Prostate gland (tissue), 2 donors: ENCODE measurements around the gene TIGD3. TPM values are rescaled to one million over a fixed set of nuclear protein-coding genes. Genes with fewer than 3 reads are reported as not detected.

Source experiments
- DNase-seq: peaks from one replicate; pipeline ENCODE4 v3.0.0-alpha.2; 2019; ENCODE audit warnings: low spot score
- H3K27ac ChIP-seq, 2 donors: fragments of 200-600 bp; sonication (generic); 2 replicates each; pipeline ENCODE4 v1.5.1; 2017 to 2019
- H3K27me3 ChIP-seq: fragments of 200-600 bp; sonication (generic); replicated peaks from 2 replicates; pipeline ENCODE4 v1.5.1; 2019; ENCODE audit not compliant: insufficient read depth
- H3K36me3 ChIP-seq, 2 donors: fragments of 200-600 bp; sonication (generic); 1 replicate in 1 of 2; 2 replicates in 1 of 2; pipeline versions ENCODE4 v1.5.1 to v1.8.1; 2017 to 2019
- H3K4me1 ChIP-seq: fragments of 200-600 bp; sonication (generic); replicated peaks from 2 replicates; pipeline ENCODE4 v1.5.1; 2019
- H3K4me3 ChIP-seq, 2 donors: fragments of 200-600 bp; sonication (generic); 2 replicates each; pipeline ENCODE4 v1.5.1; 2017 to 2019
- H3K9me3 ChIP-seq: fragments of 200-600 bp; sonication (generic); 2 replicates; pipeline ENCODE4 v1.5.1; 2017
- CTCF ChIP-seq, 4 experiments: fragments of 200-600 bp in 2 of 4; fragments of 450-650 bp in 2 of 4; sonication (generic) in 2 of 4; IDR thresholded peaks; 1 replicate in 3 of 4; 2 replicates in 1 of 4; pipeline ENCODE4 v1.5.1; 2016 to 2019; ENCODE audit warnings: antibody characterized with exemption in 4 of 4, mild to moderate bottlenecking in 2 of 4, moderate library complexity in 2 of 4
- POLR2A ChIP-seq: fragments of 450-650 bp; IDR thresholded peaks from one replicate; pipeline ENCODE4 v1.6.1; 2016; ENCODE audit warnings: antibody characterized with exemption, mild to moderate bottlenecking
- POLR2AphosphoS5 ChIP-seq: sonication (generic); formaldehyde crosslinking; IDR thresholded peaks from one replicate; pipeline ENCODE4 v1.6.1; 2017; ENCODE audit warnings: antibody characterized with exemption
- WGBS: methylation state at CpG from one replicate; pipeline ENCODE4 v1.1.5; 2018; 5-methylcytosine and 5-hydroxymethylcytosine counted together
- intact Hi-C: fragments of 100-400 bp; cut with DNase I; formaldehyde crosslinking; loops from one replicate; pipeline ENCODE4 v1.14.2; 2022
- total RNA-seq, 2 donors: library from RNA; depleted of rRNA; stranded (reverse); fragments of >200 nt; gene quantifications; one replicate each; pipeline ENCODE4 v1.1.0, GENCODE V29; 2016

Gene TIGD3
- total RNA-seq, 2 donors from 2014 or later, result 0.27 to 4.7 TPM

- H3K27ac ChIP-seq, result no peak overlapping the region
- TF ChIP-seq POLR2A (no peak), POLR2AphosphoS5 (no peak), CTCF (IDR thresholded peaks at IDR 0.05) (no peak)
- 71% methylated on average over 3 of the region's 3 CpGs for WGBS
- DNase-seq, result no peak
- no peaks in the 10 kb centered on the region for H3K36me3 ChIP-seq
- no peaks in the 10 kb centered on the region for H3K27me3 ChIP-seq
- intact Hi-C loops, result loop anchor here (10.0 kb wide), 1 partner anchor 51 kb away; no protein-coding TSS in a partner anchor
- peaks cover 6% of the 10 kb centered on the region for H3K4me1 ChIP-seq
- no peaks in the 10 kb centered on the region for H3K9me3 ChIP-seq
- no peak overlapping the region for H3K4me3 ChIP-seq
These were observed 9.2 kb downstream of the TIGD3 start for GRCh38 chr11:65363770-65364169.

GRCh38 chr11:65366340-65366773, 11.8 kb downstream of the TIGD3 start:
- Histone ChIP-seq H3K27me3 (no peaks in the 10 kb centered on the region), H3K36me3 (no peaks in the 10 kb centered on the region), H3K9me3 (no peaks in the 10 kb centered on the region), H3K27ac (no peak overlapping the region), H3K4me3 (no peak overlapping the region), H3K4me1 (peaks cover 6% of the 10 kb centered on the region)
- TF ChIP-seq POLR2AphosphoS5 (peak; percentile 74), POLR2A (no peak), CTCF (IDR thresholded peaks at IDR 0.05) (peak; percentile 64 to 94 (median 78))
- DNase-seq, result peak; percentile 54
- 8% methylated on average over 4 of the region's 4 CpGs for WGBS
- intact Hi-C loops, result loop anchor here (10.0 kb wide), 1 partner anchor 48 kb away; no protein-coding TSS in a partner anchor

- no peaks in the 10 kb centered on the region for H3K36me3 ChIP-seq
- no peak overlapping the region for H3K4me3 ChIP-seq
- TF ChIP-seq POLR2A (no peak), POLR2AphosphoS5 (no peak), CTCF (IDR thresholded peaks at IDR 0.05) (no peak)
- H3K4me1 ChIP-seq, result peaks cover 6% of the 10 kb centered on the region
- H3K27ac ChIP-seq, result no peak overlapping the region
- no peaks in the 10 kb centered on the region for H3K27me3 ChIP-seq
- no peak for DNase-seq
- intact Hi-C loops, result no loop called here
- 85% methylated on average over 6 of the region's 6 CpGs for WGBS
- H3K9me3 ChIP-seq, result no peaks in the 10 kb centered on the region
These were observed 16.1 kb downstream of the TIGD3 start for GRCh38 chr11:65370659-65371049.

- TF ChIP-seq POLR2A (no peak), POLR2AphosphoS5 (no peak), CTCF (IDR thresholded peaks at IDR 0.05) (no peak)
- WGBS, result 83% methylated on average over 14 of the region's 14 CpGs
These were observed 19.5 kb downstream of the TIGD3 start for GRCh38 chr11:65373839-65374580.

GRCh38 chr11:65375012-65375411, 20.5 kb downstream of the TIGD3 start:
- H3K36me3 ChIP-seq, result no peaks in the 10 kb centered on the region
- intact Hi-C loops, result loop anchor here (5.0 kb wide), 1 partner anchor 152 kb away; the partner anchor contains the start of gene SCYL1
- H3K9me3 ChIP-seq, result no peaks in the 10 kb centered on the region
- TF ChIP-seq POLR2A, result no peak
- TF ChIP-seq CTCF (IDR thresholded peaks at IDR 0.05), result no peak
- TF ChIP-seq POLR2AphosphoS5, result no peak
- DNase-seq, result no peak
- no peaks in the 10 kb centered on the region for H3K4me1 ChIP-seq
- H3K27me3 ChIP-seq, result no peaks in the 10 kb centered on the region
- no peak overlapping the region for H3K4me3 ChIP-seq
- no peak overlapping the region for H3K27ac ChIP-seq
- 61% methylated on average over 8 of the region's 8 CpGs for WGBS

More at GRCh38 chr11:65373839-65374580, 19.5 kb downstream of the TIGD3 start:
- no peaks in the 10 kb centered on the region for H3K4me1 ChIP-seq
- H3K9me3 ChIP-seq, result no peaks in the 10 kb centered on the region
- H3K27ac ChIP-seq, result no peak overlapping the region
- no peak for DNase-seq
- H3K36me3 ChIP-seq, result no peaks in the 10 kb centered on the region
- no peak overlapping the region for H3K4me3 ChIP-seq
- H3K27me3 ChIP-seq, result no peaks in the 10 kb centered on the region
- intact Hi-C loops, result no loop called here
